PC-3 (cell line): Measurements from ENCODE around the gene CLDN22.

Experiments
- EZH2phosphoT487 ChIP-seq: fragments of 300-600 bp; sonication (generic); IDR thresholded peaks from 2 replicates; pipeline ENCODE4 v1.6.1; 2018; ENCODE audit warnings: mild to moderate bottlenecking, antibody characterized with exemption, low read length, borderline replicate concordance
- TF ChIP-seq, protein P1 (sequence below): fragments of 300-600 bp; sonication (generic); conservative IDR thresholded peaks from 2 replicates; pipeline ENCODE4 v1.5.1; 2017; ENCODE audit warnings: antibody characterized with exemption, low read depth, mild to moderate bottlenecking, low read length

DNA sequence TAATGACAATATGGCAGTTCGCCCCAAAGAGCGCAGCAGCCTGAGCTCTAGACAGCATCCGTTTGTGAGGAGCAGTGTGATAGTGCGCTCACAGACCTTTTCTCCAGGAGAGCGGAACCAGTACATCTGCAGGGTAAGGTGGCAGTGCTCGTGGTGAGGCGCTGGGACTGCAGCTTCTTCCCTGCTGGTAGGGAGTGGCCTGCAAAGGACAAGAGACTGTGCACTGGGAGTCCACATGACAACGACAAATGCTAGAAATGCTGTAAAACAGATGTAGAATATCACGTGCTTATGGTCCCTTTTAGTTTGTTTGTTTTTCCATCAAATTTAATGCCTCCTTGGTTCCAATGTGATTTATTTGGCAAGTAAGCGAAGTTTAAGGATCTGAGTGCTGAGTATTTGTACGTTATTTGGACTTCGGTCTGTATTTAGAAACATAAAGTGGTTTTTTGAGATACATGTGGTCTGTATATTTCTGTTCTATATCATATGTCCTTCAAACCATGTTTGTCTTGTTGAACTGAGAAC, 35.8 kb downstream of the CLDN22 start:
- TF ChIP-seq, protein P1, sequence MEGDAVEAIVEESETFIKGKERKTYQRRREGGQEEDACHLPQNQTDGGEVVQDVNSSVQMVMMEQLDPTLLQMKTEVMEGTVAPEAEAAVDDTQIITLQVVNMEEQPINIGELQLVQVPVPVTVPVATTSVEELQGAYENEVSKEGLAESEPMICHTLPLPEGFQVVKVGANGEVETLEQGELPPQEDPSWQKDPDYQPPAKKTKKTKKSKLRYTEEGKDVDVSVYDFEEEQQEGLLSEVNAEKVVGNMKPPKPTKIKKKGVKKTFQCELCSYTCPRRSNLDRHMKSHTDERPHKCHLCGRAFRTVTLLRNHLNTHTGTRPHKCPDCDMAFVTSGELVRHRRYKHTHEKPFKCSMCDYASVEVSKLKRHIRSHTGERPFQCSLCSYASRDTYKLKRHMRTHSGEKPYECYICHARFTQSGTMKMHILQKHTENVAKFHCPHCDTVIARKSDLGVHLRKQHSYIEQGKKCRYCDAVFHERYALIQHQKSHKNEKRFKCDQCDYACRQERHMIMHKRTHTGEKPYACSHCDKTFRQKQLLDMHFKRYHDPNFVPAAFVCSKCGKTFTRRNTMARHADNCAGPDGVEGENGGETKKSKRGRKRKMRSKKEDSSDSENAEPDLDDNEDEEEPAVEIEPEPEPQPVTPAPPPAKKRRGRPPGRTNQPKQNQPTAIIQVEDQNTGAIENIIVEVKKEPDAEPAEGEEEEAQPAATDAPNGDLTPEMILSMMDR = no peak
- no peak for TF ChIP-seq EZH2phosphoT487
